ENCODE data around the gene MYOZ2.

GRCh38 chr4:119139822-119140252, 4.2 kb downstream of the MYOZ2 start:
- TF ChIP-seq CTCF (IDR thresholded peaks at IDR 0.05) = no peak
- no peak for TF ChIP-seq POLR2A (IDR thresholded peaks at IDR 0.05)
